ENCODE measurements around the gene FAM72A.
"Not testable (repeated sequence)": the region's sequence is repeated elsewhere in the genome, so short reads cannot be mapped to it uniquely, and the experiment has no call there.

Gene FAM72A

GRCh38 chr1:206202789-206203363 lies at the start of gene FAM72A:
FAM72A (minus strand) TSS chr1:206202839; CDS start chr1:206202025, 814 bp downstream.
- in situ Hi-C loops (cut with MboI; ENCODE audit: low sequenced_read_pairs): not testable (repeated sequence)

DNA sequence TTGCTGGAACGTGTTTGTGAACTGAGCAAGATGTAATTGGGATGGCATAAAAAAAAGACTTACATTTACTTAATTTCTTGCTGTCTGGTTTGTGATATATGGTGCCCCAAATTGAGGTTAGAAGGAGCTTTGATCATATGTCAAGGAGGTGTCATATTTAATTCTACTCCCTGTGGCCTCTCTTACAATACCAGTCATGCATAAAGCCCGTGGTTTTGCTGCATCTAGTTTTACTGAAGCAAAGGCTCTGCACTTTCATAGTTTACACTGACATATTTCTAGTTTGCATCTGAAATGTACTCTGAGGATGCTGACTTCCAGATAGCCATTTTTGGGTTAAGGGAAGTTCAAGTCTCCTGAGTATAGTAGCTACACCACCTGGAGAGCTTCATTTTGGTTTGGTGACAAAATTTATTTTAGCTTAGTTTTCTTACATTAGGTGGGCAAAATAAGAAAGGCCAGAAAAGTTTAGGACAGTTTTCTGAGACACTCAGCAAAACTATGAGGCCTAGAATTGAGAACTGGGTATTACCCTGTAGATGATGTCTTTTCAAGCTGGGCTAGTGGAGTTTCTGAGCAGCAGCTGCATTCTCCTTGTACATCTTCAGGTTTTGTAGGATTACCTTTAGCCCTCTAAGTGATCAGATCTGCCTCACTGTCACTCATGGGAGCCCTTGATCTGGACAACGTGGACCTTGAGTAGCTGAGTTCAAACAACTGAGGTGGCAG lies 48.5 kb upstream of the FAM72A start:
- in situ Hi-C loops (cut with MboI; ENCODE audit: low sequenced_read_pairs): not testable (repeated sequence)

DNA sequence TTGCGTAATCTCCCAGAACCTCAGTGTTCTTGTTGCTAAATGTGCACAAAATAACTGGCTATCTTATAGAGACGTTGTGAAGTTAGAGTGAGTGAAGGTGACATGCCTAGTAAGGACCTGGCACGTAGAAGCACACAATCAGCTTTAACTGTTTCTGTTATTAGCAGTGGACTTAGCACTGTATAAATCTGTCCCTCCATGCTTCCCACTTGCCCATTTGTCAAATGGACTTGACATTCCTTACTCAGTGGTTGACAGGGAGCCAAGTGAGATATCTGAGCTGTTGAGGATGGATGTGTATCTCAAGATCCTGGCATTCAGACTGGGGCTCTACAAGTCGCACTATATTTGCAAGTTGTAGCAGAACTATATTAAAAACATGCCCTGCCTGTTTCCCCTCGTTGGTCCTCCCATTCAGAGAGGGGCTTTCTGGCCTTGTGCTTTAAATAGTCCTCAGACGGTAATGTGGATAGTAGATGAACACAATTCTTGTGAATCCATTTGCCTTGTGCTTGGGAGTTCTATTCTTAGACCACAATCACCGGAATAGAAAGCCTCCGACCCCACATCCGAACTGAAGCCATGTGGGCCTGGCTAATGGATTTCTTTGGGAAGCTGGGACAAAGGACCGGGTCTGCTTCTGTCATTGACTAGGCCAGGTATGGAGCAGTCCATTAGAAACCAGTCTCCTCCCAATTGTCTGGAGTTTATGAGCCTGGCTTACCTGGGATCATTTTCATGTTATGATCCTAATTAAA lies 43.7 kb upstream of the FAM72A start:
- in situ Hi-C loops (cut with MboI; ENCODE audit: low sequenced_read_pairs): not testable (repeated sequence)

DNA sequence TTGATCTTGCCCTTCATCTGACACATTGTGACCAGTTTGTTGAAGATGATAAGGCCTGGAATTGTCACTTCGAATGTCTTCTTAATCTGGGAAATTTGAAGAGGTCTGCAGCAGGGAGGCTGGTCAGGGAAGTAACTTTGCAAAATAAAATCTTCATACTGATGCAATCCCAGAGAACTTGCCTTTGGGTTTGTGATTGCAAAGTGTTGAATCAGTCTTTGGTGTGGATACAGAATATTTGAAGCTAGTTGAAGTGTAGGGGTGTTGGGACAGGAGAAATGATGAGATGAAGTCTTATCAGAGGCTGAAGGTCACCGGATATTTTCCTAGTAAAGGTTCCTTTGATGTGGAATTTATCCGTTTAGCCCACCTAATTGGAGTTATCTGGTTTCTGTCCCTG lies 42.8 kb upstream of the FAM72A start:
- in situ Hi-C loops (cut with MboI; ENCODE audit: low sequenced_read_pairs): not testable (repeated sequence)

- in situ Hi-C loops (cut with MboI; ENCODE audit: low sequenced_read_pairs): not testable (repeated sequence)
These were observed 40.7 kb upstream of the FAM72A start for GRCh38 chr1:206243335-206243734.

- in situ Hi-C loops (cut with MboI; ENCODE audit: low sequenced_read_pairs): not testable (repeated sequence)
These were observed 37.6 kb upstream of the FAM72A start for GRCh38 chr1:206240288-206240687.

GRCh38 chr1:206235190-206235589 lies 32.6 kb upstream of the FAM72A start:
- in situ Hi-C loops (cut with MboI; ENCODE audit: low sequenced_read_pairs): not testable (repeated sequence)

DNA sequence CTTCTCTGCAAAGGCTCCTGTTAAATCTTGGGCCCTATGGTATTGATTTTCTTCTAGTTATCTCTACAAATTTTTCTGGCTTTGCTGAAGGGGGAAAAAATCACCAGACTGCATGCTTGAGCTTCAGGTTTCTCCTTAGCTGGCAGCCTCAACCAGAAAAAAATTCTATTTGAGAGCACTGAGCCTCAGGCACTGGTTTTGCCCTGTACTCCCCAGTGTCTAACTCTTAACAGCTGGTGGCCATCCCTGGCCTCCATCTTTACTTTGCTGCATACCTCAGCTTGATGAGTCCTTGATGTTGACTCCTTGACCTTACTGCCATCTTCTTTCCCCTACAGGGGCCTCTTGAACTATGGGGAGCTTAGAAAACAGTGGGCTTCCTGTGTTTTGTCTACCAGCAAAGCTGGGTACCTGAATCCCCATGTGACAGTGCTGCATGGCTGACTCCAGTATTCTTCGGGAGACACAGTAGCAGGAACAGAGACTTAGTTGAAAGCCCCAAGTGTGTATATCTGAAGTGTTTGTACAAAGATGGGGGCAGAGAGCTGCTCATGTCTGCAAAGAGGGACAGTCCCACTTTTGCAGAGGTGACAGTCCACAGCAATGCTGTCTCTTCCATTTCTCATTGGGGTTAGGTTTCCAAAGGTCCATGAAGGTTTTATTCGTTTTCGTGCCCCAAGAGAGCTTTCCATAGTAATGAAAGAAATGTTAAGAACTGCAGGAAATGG lies 31.7 kb upstream of the FAM72A start:
- in situ Hi-C loops (cut with MboI; ENCODE audit: low sequenced_read_pairs): not testable (repeated sequence)

GRCh38 chr1:206232970-206233645 lies 30.5 kb upstream of the FAM72A start:
- in situ Hi-C loops (cut with MboI; ENCODE audit: low sequenced_read_pairs): not testable (repeated sequence)

DNA sequence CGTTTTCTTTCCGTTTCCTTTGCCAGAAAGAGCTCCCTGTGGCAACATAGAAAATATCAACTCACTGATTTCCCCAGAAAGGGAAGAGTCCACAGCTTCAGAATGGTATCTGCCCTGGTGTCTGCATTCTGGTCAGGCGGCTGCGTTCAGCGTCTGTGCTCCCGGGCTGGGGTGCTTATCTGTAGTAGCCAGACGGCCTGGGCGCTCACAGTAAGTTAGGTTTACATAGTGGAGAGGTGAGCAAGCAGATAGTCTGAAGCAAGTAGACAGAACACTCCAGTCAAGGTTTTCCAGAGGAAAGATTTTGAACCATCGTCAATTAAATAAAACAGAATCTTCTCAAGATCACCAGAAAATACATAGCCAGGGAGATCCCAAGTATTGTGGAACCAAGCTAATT lies 29.4 kb upstream of the FAM72A start:
- in situ Hi-C loops (cut with MboI; ENCODE audit: low sequenced_read_pairs): not testable (repeated sequence)

- in situ Hi-C loops (cut with MboI; ENCODE audit: low sequenced_read_pairs): not testable (repeated sequence)
These were observed 26.6 kb upstream of the FAM72A start for GRCh38 chr1:206229286-206229685.

- in situ Hi-C loops (cut with MboI; ENCODE audit: low sequenced_read_pairs): not testable (repeated sequence)
These were observed 24.2 kb upstream of the FAM72A start for GRCh38 chr1:206226886-206227285.

DNA sequence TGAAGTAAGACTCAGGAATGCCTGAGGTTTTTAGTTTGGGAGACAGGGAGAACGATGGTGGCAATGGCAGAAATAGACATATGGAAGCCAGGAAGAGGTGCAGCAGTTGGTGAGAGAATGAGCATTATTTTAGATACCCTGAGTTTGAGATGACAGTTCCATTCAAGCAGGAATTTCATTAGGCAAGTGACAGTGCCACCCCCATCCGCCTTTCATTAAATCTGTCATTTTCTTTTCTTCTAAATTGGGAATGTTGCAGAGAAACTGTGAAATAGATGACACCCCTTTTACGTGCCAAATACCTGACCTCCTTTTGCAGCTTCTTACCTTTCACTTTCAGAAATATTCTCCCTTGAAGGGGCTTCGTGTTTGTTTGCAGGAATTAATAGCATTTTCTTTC lies 22.7 kb upstream of the FAM72A start:
- in situ Hi-C loops (cut with MboI; ENCODE audit: low sequenced_read_pairs): not testable (repeated sequence)

GRCh38 chr1:206224190-206224776 lies 21.6 kb upstream of the FAM72A start:
- in situ Hi-C loops (cut with MboI; ENCODE audit: low sequenced_read_pairs): not testable (repeated sequence)

GRCh38 chr1:206221585-206221984 lies 18.9 kb upstream of the FAM72A start:
- in situ Hi-C loops (cut with MboI; ENCODE audit: low sequenced_read_pairs): not testable (repeated sequence)

DNA sequence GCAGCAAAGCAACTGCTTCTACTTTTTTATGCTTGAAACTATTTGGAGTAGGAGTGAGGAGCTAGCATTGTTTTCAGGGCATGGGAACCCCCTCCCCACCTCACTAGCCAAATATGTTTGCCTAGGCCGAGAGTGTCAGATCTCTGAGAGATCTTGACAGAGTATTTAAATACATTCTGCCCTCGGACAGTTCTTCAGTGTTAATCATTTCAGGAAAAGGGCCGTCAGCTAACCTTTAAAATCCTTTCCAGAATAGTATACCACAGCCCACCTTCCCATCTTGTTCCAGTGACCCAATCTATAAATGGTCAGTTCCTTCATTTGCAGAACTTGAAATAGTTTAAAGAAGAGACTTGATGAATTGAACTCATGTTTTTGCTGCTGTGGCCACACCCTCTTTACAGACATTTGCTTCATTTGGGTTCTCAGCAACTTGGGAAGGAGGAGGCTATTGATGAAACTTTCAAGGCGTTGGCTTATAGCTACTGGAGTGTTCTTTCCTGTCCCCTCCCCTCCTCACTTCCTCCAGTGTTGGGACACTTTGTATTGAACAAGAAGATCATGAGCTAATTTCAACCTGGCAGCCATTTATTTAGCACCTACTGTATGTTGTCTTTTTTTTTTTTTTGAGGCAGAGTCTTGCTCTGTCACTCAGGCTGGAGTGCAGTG lies 17.8 kb upstream of the FAM72A start:
- in situ Hi-C loops (cut with MboI; ENCODE audit: low sequenced_read_pairs): not testable (repeated sequence)

DNA sequence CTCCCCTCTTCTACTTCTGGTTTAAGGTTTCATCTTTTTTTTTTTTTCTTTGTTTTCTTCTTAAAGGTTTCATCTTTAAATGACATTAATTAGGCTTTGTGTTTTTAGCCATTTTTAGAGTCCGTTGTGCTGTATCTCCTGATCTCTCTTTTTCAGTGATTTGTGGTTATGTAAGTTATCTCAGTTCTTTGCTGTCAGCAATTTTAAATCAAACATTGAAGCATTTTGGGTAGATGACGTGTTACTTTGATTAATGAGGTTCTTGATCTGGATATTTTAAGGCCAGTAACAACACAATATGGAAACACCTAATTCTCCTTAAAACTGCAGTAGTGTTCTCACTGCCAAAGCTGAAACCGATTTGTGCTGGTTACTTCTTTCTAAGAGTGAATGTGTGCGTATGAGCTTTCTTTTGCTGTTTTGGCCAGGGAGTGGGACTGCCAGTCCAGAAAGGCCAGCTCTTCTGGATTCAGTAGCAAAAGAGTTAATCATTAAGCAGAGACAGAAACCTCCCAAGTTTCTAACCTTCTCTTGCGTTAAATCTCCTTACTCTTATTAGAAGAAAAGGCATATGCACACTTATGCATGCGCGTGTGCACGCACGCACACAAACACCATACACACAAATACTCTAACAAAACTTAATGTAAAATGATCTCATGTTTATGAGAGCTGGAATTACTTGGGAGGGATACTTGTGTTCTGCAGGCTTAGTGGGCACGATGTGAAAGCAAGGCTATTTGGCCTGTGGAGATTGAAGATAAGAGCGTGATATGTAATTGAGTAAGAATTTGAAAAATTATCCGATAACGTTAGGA lies 17.1 kb upstream of the FAM72A start:
- in situ Hi-C loops (cut with MboI; ENCODE audit: low sequenced_read_pairs): not testable (repeated sequence)

DNA sequence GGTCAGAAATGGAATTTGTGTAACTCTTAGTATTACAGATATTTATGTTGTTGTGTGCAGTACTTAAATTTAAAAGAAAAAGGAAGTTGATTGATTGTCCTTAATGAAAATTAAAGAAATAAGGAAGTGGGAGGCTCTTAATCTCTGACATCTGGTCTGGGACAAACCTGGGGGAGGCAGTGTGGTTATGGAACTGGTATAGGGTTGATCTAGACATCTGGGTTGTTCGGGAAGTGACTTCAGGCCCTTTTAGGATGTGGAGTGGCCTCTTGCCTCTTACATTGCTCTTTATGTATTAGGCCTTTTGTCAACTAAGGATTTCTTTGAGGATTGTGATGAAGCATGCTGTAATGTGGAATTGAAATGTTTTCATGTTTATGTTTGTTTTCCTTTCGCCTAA lies 16.1 kb upstream of the FAM72A start:
- in situ Hi-C loops (cut with MboI; ENCODE audit: low sequenced_read_pairs): not testable (repeated sequence)

- in situ Hi-C loops (cut with MboI; ENCODE audit: low sequenced_read_pairs): not testable (repeated sequence)
These were observed 15.6 kb upstream of the FAM72A start for GRCh38 chr1:206218285-206218684.
